Measurements from ENCODE around the gene BAZ2B.

The BAZ2B gene

GRCh38 chr2:159300586-159300985 lies 315.8 kb downstream of the BAZ2B start:
- no peak for DNase-seq (ENCODE audit: insufficient read length, low spot score)
- FAIRE-seq: no peak
- TF ChIP-seq TAF1 (IDR thresholded peaks at IDR 0.05; ENCODE audit: low read depth, low read length) (no peak), POLR2AphosphoS5 (IDR thresholded peaks at IDR 0.05; ENCODE audit: low read depth, low read length) (no peak), POLR2A (IDR thresholded peaks at IDR 0.05; ENCODE audit: low read depth, low read length) (no peak), POU2F2 (IDR thresholded peaks at IDR 0.05; ENCODE audit: low read depth, low read length) (no peak)

- no peak for DNase-seq (ENCODE audit: insufficient read length, low spot score)
- no peak for TF ChIP-seq POU2F2 (IDR thresholded peaks at IDR 0.05; ENCODE audit: low read depth, low read length)
- FAIRE-seq: no peak
These were observed 317.4 kb downstream of the BAZ2B start for GRCh38 chr2:159298967-159299366.

GRCh38 chr2:159297042-159297707 lies 319.2 kb downstream of the BAZ2B start:
- FAIRE-seq (no peak), DNase-seq (ENCODE audit: insufficient read length, low spot score) (no peak)

GRCh38 chr2:159292157-159292556 lies 324.2 kb downstream of the BAZ2B start:
- no peak for TF ChIP-seq POLR2A (IDR thresholded peaks at IDR 0.05; ENCODE audit: low read depth, low read length)
- TF ChIP-seq SPI1 (IDR thresholded peaks at IDR 0.05; ENCODE audit: low read depth, low read length): no peak
- TF ChIP-seq PAX5 (IDR thresholded peaks at IDR 0.05; ENCODE audit: insufficient read depth, low read length, severe bottlenecking): no peak
- TF ChIP-seq TAF1 (IDR thresholded peaks at IDR 0.05; ENCODE audit: low read depth, low read length): no peak
- no peak for TF ChIP-seq POU2F2 (IDR thresholded peaks at IDR 0.05; ENCODE audit: low read depth, low read length)
- no peak for TF ChIP-seq POLR2AphosphoS5 (IDR thresholded peaks at IDR 0.05; ENCODE audit: low read depth, low read length)
- FAIRE-seq: no peak
- DNase-seq (ENCODE audit: insufficient read length, low spot score): no peak

More at GRCh38 chr2:159297042-159297707, 319.2 kb downstream of the BAZ2B start:
- no peak for TF ChIP-seq POLR2AphosphoS5 (IDR thresholded peaks at IDR 0.05; ENCODE audit: low read depth, low read length)
- no peak for TF ChIP-seq POLR2A (IDR thresholded peaks at IDR 0.05; ENCODE audit: low read depth, low read length)
- TF ChIP-seq TAF1 (IDR thresholded peaks at IDR 0.05; ENCODE audit: low read depth, low read length): no peak

GRCh38 chr2:159290289-159290907 lies 325.9 kb downstream of the BAZ2B start:
- TF ChIP-seq POLR2AphosphoS5 (IDR thresholded peaks at IDR 0.05; ENCODE audit: low read depth, low read length): no peak
- TF ChIP-seq TAF1 (IDR thresholded peaks at IDR 0.05; ENCODE audit: low read depth, low read length): no peak
- TF ChIP-seq PAX5 (IDR thresholded peaks at IDR 0.05; ENCODE audit: insufficient read depth, low read length, severe bottlenecking): no peak
- no peak for TF ChIP-seq POU2F2 (IDR thresholded peaks at IDR 0.05; ENCODE audit: low read depth, low read length)
- TF ChIP-seq POLR2A (IDR thresholded peaks at IDR 0.05; ENCODE audit: low read depth, low read length): no peak
- TF ChIP-seq SPI1 (IDR thresholded peaks at IDR 0.05; ENCODE audit: low read depth, low read length): no peak
- DNase-seq (ENCODE audit: insufficient read length, low spot score) (no peak), FAIRE-seq (peak; percentile 35)

- DNase-seq (ENCODE audit: insufficient read length, low spot score): no peak
- TF ChIP-seq POU2F2 (IDR thresholded peaks at IDR 0.05; ENCODE audit: low read depth, low read length): no peak
- no peak for TF ChIP-seq POLR2A (IDR thresholded peaks at IDR 0.05; ENCODE audit: low read depth, low read length)
- no peak for TF ChIP-seq PAX5 (IDR thresholded peaks at IDR 0.05; ENCODE audit: insufficient read depth, low read length, severe bottlenecking)
- no peak for TF ChIP-seq TAF1 (IDR thresholded peaks at IDR 0.05; ENCODE audit: low read depth, low read length)
- no peak for TF ChIP-seq POLR2AphosphoS5 (IDR thresholded peaks at IDR 0.05; ENCODE audit: low read depth, low read length)
- no peak for TF ChIP-seq SPI1 (IDR thresholded peaks at IDR 0.05; ENCODE audit: low read depth, low read length)
- FAIRE-seq: no peak
These were observed 328.6 kb downstream of the BAZ2B start for GRCh38 chr2:159287733-159288132.

- peak; percentile 93 for DNase-seq (ENCODE audit: insufficient read length, low spot score)
- FAIRE-seq: peak; percentile 90
- TF ChIP-seq TAF1 (IDR thresholded peaks at IDR 0.05; ENCODE audit: low read depth, low read length) (no peak), PAX5 (IDR thresholded peaks at IDR 0.05; ENCODE audit: insufficient read depth, low read length, severe bottlenecking) (no peak), POLR2AphosphoS5 (IDR thresholded peaks at IDR 0.05; ENCODE audit: low read depth, low read length) (peak; percentile 51; the same call in 1 of the 2 replicates), POU2F2 (IDR thresholded peaks at IDR 0.05; ENCODE audit: low read depth, low read length) (no peak), SPI1 (IDR thresholded peaks at IDR 0.05; ENCODE audit: low read depth, low read length) (peak; percentile 61), POLR2A (IDR thresholded peaks at IDR 0.05; ENCODE audit: low read depth, low read length) (peak; percentile 45; the same call in 1 of the 2 replicates)
These were observed 329.5 kb downstream of the BAZ2B start for GRCh38 chr2:159286709-159287441.

GRCh38 chr2:159285929-159286708 lies 330.2 kb downstream of the BAZ2B start, which contains the start of gene WDSUB1:
Gene WDSUB1, minus strand, starts transcription at chr2:159286703. Its CDS starts 3,634 bp downstream, at chr2:159283069.
- peak; percentile 15 for DNase-seq (ENCODE audit: insufficient read length, low spot score)
- no peak for FAIRE-seq
- no peak for TF ChIP-seq SPI1 (IDR thresholded peaks at IDR 0.05; ENCODE audit: low read depth, low read length)
- TF ChIP-seq POU2F2 (IDR thresholded peaks at IDR 0.05; ENCODE audit: low read depth, low read length): no peak
- no peak for TF ChIP-seq TAF1 (IDR thresholded peaks at IDR 0.05; ENCODE audit: low read depth, low read length)
- TF ChIP-seq PAX5 (IDR thresholded peaks at IDR 0.05; ENCODE audit: insufficient read depth, low read length, severe bottlenecking): no peak
- no peak for TF ChIP-seq POLR2A (IDR thresholded peaks at IDR 0.05; ENCODE audit: low read depth, low read length)
- no peak for TF ChIP-seq POLR2AphosphoS5 (IDR thresholded peaks at IDR 0.05; ENCODE audit: low read depth, low read length)

GRCh38 chr2:159285433-159285832 lies 330.9 kb downstream of the BAZ2B start:
- TF ChIP-seq SPI1 (IDR thresholded peaks at IDR 0.05; ENCODE audit: low read depth, low read length) (no peak), POU2F2 (IDR thresholded peaks at IDR 0.05; ENCODE audit: low read depth, low read length) (no peak), POLR2AphosphoS5 (IDR thresholded peaks at IDR 0.05; ENCODE audit: low read depth, low read length) (no peak), PAX5 (IDR thresholded peaks at IDR 0.05; ENCODE audit: insufficient read depth, low read length, severe bottlenecking) (no peak), POLR2A (IDR thresholded peaks at IDR 0.05; ENCODE audit: low read depth, low read length) (no peak), TAF1 (IDR thresholded peaks at IDR 0.05; ENCODE audit: low read depth, low read length) (no peak)
- FAIRE-seq (no peak), DNase-seq (ENCODE audit: insufficient read length, low spot score) (no peak)
